Body of pancreas (tissue), 4 donors: Measurements from ENCODE around the gene NEB.

ENCODE experiments used
- POLR2A ChIP-seq, 3 donors: fragments of 450-650 bp; IDR thresholded peaks; one replicate each; pipeline ENCODE4 v1.6.1; 2016; ENCODE audit warnings: antibody characterized with exemption in 3 of 3, mild to moderate bottlenecking in 2 of 3
- TF ChIP-seq, protein P1 (sequence below), 7 experiments: fragments of 450-650 bp in 4 of 7; fragments of 200-600 bp in 3 of 7; sonication (generic) in 3 of 7; IDR thresholded peaks; one replicate each; pipeline ENCODE4 v1.5.1; 2016 to 2019; ENCODE audit warnings: antibody characterized with exemption in 7 of 7

DNA sequence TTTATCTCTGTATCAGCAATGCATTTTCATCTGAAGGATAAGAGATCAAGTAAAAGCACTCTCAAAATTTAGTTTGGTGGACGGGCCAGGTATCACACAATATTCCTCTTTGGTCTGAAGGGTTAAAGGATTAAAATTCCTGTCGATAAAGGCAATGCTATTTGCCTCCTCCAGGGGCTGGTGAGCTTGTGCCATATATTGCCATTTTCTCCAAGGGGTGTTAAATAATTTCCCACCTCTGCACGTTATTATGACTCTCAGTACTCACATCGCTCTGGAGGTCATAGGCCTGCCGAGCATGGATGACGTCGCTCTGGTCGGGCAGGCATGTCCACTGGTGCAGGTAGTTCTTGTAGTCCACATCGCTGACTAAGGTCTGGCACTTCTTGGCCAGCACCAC, 94.2 kb downstream of the NEB start:
- TF ChIP-seq, protein P1, sequence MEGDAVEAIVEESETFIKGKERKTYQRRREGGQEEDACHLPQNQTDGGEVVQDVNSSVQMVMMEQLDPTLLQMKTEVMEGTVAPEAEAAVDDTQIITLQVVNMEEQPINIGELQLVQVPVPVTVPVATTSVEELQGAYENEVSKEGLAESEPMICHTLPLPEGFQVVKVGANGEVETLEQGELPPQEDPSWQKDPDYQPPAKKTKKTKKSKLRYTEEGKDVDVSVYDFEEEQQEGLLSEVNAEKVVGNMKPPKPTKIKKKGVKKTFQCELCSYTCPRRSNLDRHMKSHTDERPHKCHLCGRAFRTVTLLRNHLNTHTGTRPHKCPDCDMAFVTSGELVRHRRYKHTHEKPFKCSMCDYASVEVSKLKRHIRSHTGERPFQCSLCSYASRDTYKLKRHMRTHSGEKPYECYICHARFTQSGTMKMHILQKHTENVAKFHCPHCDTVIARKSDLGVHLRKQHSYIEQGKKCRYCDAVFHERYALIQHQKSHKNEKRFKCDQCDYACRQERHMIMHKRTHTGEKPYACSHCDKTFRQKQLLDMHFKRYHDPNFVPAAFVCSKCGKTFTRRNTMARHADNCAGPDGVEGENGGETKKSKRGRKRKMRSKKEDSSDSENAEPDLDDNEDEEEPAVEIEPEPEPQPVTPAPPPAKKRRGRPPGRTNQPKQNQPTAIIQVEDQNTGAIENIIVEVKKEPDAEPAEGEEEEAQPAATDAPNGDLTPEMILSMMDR (IDR thresholded peaks at IDR 0.05) = no peak
- TF ChIP-seq POLR2A (IDR thresholded peaks at IDR 0.05) = no peak
